PC-3 (cell line): ENCODE data around the gene HSPB8. TPM values are rescaled to one million over a fixed set of nuclear protein-coding genes. Genes with fewer than 3 reads are reported as not detected.

ENCODE experiments used
- ATAC-seq: fragments of 200-7000 bp; cut with Tn5 transposase; 2 replicates; pipeline ENCODE4 v1.9.1; 2020; ENCODE audit warnings: mild to moderate bottlenecking, moderate library complexity
- Bru-seq: library from RNA; stranded (reverse); fragments of 400-500 nt; gene quantifications from one replicate; lab custom pipeline; 2021; lab: Mats Ljungman, UMichigan
- BruChase-seq, 2 experiments: library from RNA; stranded (reverse); fragments of 400-500 nt; gene quantifications; one replicate each; lab custom pipeline; 2021; lab: Mats Ljungman, UMichigan
- BruUV-seq: library from RNA; stranded (reverse); fragments of 400-500 nt; replicated peaks from 2 replicates; lab custom pipeline; 2021; lab: Mats Ljungman, UMichigan
- CTCF ChIA-PET: fragments of 300-600 bp; sonication (Branson Sonifier 250); formaldehyde crosslinking; loops from one replicate; lab custom pipeline; 2022; ENCODE audit warnings: antibody characterized with exemption; lab: Charles Lee
- POLR2A ChIA-PET: fragments of 300-600 bp; sonication (Branson Sonifier 250); formaldehyde crosslinking; loops from one replicate; lab custom pipeline; 2022; ENCODE audit warnings: antibody characterized with exemption; ENCODE audit not compliant: unreplicated experiment; lab: Charles Lee
- DNase-seq: peaks from one replicate; pipeline ENCODE4 v3.0.0-alpha.2; 2015
- H2AFZ ChIP-seq: fragments of 300-600 bp; sonication (generic); 2 replicates; pipeline ENCODE4 v1.6.0; 2016; ENCODE audit warnings: antibody characterized with exemption, low read length
- H3F3A ChIP-seq: fragments of 300-600 bp; sonication (generic); one replicate; pipeline ENCODE4 v1.6.0; 2017; ENCODE audit warnings: antibody characterized with exemption, low read length, control low read depth, mild to moderate bottlenecking; ENCODE audit not compliant: unreplicated experiment
- H3K27ac ChIP-seq: fragments of 300-600 bp; sonication (generic); 2 replicates; pipeline ENCODE4 v1.5.1; 2016; ENCODE audit warnings: mild to moderate bottlenecking, low read length
- H3K27me3 ChIP-seq: fragments of 300-600 bp; sonication (generic); 2 replicates; pipeline ENCODE4 v1.6.1; 2016; ENCODE audit warnings: low read length, mixed read lengths
- H3K36me3 ChIP-seq: fragments of 300-600 bp; sonication (generic); 2 replicates; pipeline ENCODE4 v1.6.1; 2016; ENCODE audit warnings: low read depth, mixed run types, low read length, mixed read lengths
- H3K4me1 ChIP-seq: fragments of 300-600 bp; sonication (generic); 2 replicates; pipeline ENCODE4 v1.5.1; 2016; ENCODE audit warnings: low read length; ENCODE audit not compliant: insufficient read depth
- H3K4me2 ChIP-seq: fragments of 300-600 bp; sonication (generic); 2 replicates; pipeline ENCODE4 v1.6.0; 2016; ENCODE audit warnings: low read length
- H3K4me3 ChIP-seq: fragments of 300-600 bp; sonication (generic); 2 replicates; pipeline ENCODE4 v1.5.1; 2016; ENCODE audit warnings: mild to moderate bottlenecking, low read length, mixed read lengths
- H3K79me2 ChIP-seq: fragments of 300-600 bp; sonication (generic); 2 replicates; pipeline ENCODE4 v1.6.1; 2017; ENCODE audit warnings: low read length, mixed read lengths
- H3K9ac ChIP-seq: fragments of 300-600 bp; sonication (generic); 2 replicates; pipeline ENCODE4 v1.6.0; 2016; ENCODE audit warnings: mild to moderate bottlenecking, low read length
- H3K9me2 ChIP-seq: fragments of 300-600 bp; sonication (generic); replicated peaks from 2 replicates; pipeline ENCODE4 v1.6.1; 2016; ENCODE audit warnings: mixed run types, low read length, mixed read lengths
- H3K9me3 ChIP-seq: fragments of 300-600 bp; sonication (generic); 2 replicates; pipeline ENCODE4 v1.6.1; 2016; ENCODE audit warnings: low read length, mixed read lengths
- H4K20me1 ChIP-seq: fragments of 300-600 bp; sonication (generic); 2 replicates; pipeline ENCODE4 v1.6.1; 2016; ENCODE audit warnings: low read length, mixed read lengths
- CTCF ChIP-seq: fragments of 300-600 bp; sonication (generic); conservative IDR thresholded peaks from 2 replicates; pipeline ENCODE4 v1.5.1; 2017; ENCODE audit warnings: antibody characterized with exemption, low read depth, mild to moderate bottlenecking, low read length
- EZH2 ChIP-seq: fragments of 300-600 bp; sonication (generic); IDR thresholded peaks from one replicate; pipeline ENCODE4 v1.6.1; 2017; ENCODE audit warnings: antibody characterized with exemption, mild to moderate bottlenecking, low read length; ENCODE audit not compliant: unreplicated experiment
- EZH2phosphoT487 ChIP-seq: fragments of 300-600 bp; sonication (generic); IDR thresholded peaks from 2 replicates; pipeline ENCODE4 v1.6.1; 2018; ENCODE audit warnings: mild to moderate bottlenecking, antibody characterized with exemption, low read length, borderline replicate concordance
- intact Hi-C: fragments of 100-400 bp; cut with micrococcal nuclease; formaldehyde crosslinking; loops from 2 replicates; pipeline ENCODE4 v1.9.0; 2023
- long read RNA-seq: library from polyadenylated mRNA; unstranded; transcript quantifications from one replicate; pipeline ENCODE4 v2.0.0, GENCODE V29; 2021; ENCODE audit not compliant: unreplicated experiment
- total RNA-seq: library from RNA; depleted of rRNA; stranded (reverse); fragments of >200 nt; gene quantifications from 2 replicates; pipeline ENCODE4 v1.2.3, GENCODE V29; 2014; rRNA removed

Gene HSPB8
- total RNA-seq (8.4 and 11.4 TPM in 2 replicates), Bru-seq, nascent RNA (not detected), BruChase-seq, experiment 1, labeled RNA remaining after a 6-hour chase (not detected), BruChase-seq, experiment 2, labeled RNA remaining after a 2-hour chase (not detected)
- long read RNA-seq, partial matches to known transcripts, result 0 of 1 reads
- long read RNA-seq, other reads (novel, unspliced or antisense), result 1 of 1 reads

- TF ChIP-seq EZH2, result no peak
- no peak for TF ChIP-seq EZH2phosphoT487
- no peak for TF ChIP-seq CTCF
- POLR2A ChIA-PET, result no interaction called here
- no peaks in the 10 kb centered on the region for H3K36me3 ChIP-seq
- intact Hi-C loops, result no loop called here
- peaks cover 7% of the 10 kb centered on the region; the same call in 1 of the 2 replicates for H3K27me3 ChIP-seq
- DNase-seq, result peak; percentile 47
- BruUV-seq, result no TSS peak
- CTCF ChIA-PET, result no interaction called here
- no peaks in the 10 kb centered on the region for H3F3A ChIP-seq
- peak within 1 kb of the TSS; percentile 65 for H3K9ac ChIP-seq
- H3K9me2 ChIP-seq, result no peaks in the 10 kb centered on the region
- H2AFZ ChIP-seq, result peak within 1 kb of the TSS; percentile 59
- H3K4me1 ChIP-seq, result peaks cover 24% of the 10 kb centered on the region
- no peaks in the 10 kb centered on the region for H3K9me3 ChIP-seq
- ATAC-seq, result no peak; the same call in 1 of the 2 replicates
- H3K79me2 ChIP-seq, result peaks cover 25% of the 10 kb centered on the region
- no peaks in the 10 kb centered on the region for H4K20me1 ChIP-seq
- H3K4me2 ChIP-seq, result peak within 1 kb of the TSS; percentile 83
- H3K27ac ChIP-seq, result peak within 1 kb of the TSS; percentile 50
- peak within 1 kb of the TSS; percentile 61 for H3K4me3 ChIP-seq
Measured at GRCh38 chr12:119178544-119179334, at the start of gene HSPB8. TSS of gene HSPB8 (plus strand) at chr12:119178931. CDS start at chr12:119179313, 382 bp downstream.

GRCh38 chr12:119129827-119130434 lies 48.8 kb upstream of the HSPB8 start:
- Histone ChIP-seq H2AFZ (no peak overlapping the region), H3K9ac (no peak overlapping the region), H3F3A (no peaks in the 10 kb centered on the region), H3K4me2 (no peak overlapping the region), H3K4me1 (no peaks in the 10 kb centered on the region), H3K4me3 (no peak overlapping the region), H3K9me3 (peaks cover 5% of the 10 kb centered on the region), H3K36me3 (no peaks in the 10 kb centered on the region), H3K9me2 (no peaks in the 10 kb centered on the region), H3K27me3 (0 out of 2 replicates have a peak, but pooled peaks cover 1% of the 10 kb centered on the region), H4K20me1 (no peaks in the 10 kb centered on the region), H3K79me2 (no peaks in the 10 kb centered on the region), H3K27ac (no peak overlapping the region)
- no TSS peak for BruUV-seq
- TF ChIP-seq EZH2phosphoT487 (no peak), CTCF (no peak), EZH2 (no peak)
- intact Hi-C loops, result no loop called here
- ChIA-PET CTCF (no interaction called here), POLR2A (no interaction called here)
- DNase-seq (no peak), ATAC-seq (no peak)
